Osteoblast (primary cell): ENCODE measurements around the gene RASGRP2. TPM values are rescaled to one million over a fixed set of nuclear protein-coding genes. Genes with fewer than 3 reads are reported as not detected.

Experiments used
- DNase-seq: peaks from one replicate; pipeline ENCODE4 v3.0.0; 2011; ENCODE audit warnings: low spot score, mixed read lengths; ENCODE audit not compliant: insufficient read length; ENCODE audit errors: missing footprints
- H2AFZ ChIP-seq: 2 replicates; pipeline ENCODE4 v1.6.0; 2011; ENCODE audit warnings: mild to moderate bottlenecking, low read length
- H3K27ac ChIP-seq: 2 replicates; pipeline ENCODE4 v1.5.1; 2011; ENCODE audit warnings: mild to moderate bottlenecking, low read depth, low read length, moderate library complexity
- H3K27me3 ChIP-seq: 2 replicates; pipeline ENCODE4 v1.6.0; 2012; ENCODE audit warnings: mild to moderate bottlenecking, control low read depth, inconsistent platforms, low read length, moderate library complexity; ENCODE audit not compliant: insufficient read depth
- H3K36me3 ChIP-seq: 2 replicates; pipeline ENCODE4 v1.5.1; 2011; ENCODE audit warnings: mild to moderate bottlenecking, low read length, control low read depth, moderate library complexity; ENCODE audit not compliant: insufficient read depth
- H3K4me1 ChIP-seq: 2 replicates; pipeline ENCODE4 v1.5.1; 2011; ENCODE audit warnings: mild to moderate bottlenecking, low read length, control low read depth, moderate library complexity; ENCODE audit not compliant: insufficient read depth
- H3K4me2 ChIP-seq: 2 replicates; pipeline ENCODE4 v1.6.0; 2011; ENCODE audit warnings: mild to moderate bottlenecking, low read length; ENCODE audit not compliant: insufficient read depth
- H3K4me3 ChIP-seq: fragments of 200-600 bp; sonication (generic); 3 replicates; pipeline ENCODE4 v1.5.1; 2012; ENCODE audit warnings: mild to moderate bottlenecking, low read length, inconsistent platforms; ENCODE audit not compliant: insufficient read depth
- H3K79me2 ChIP-seq: 2 replicates; pipeline ENCODE4 v1.6.0; 2012; ENCODE audit warnings: mild to moderate bottlenecking, low read length, control low read depth, inconsistent platforms; ENCODE audit not compliant: insufficient read depth
- H3K9me3 ChIP-seq: 2 replicates; pipeline ENCODE4 v1.5.1; 2011; ENCODE audit warnings: low read depth, low read length, control low read depth
- H4K20me1 ChIP-seq: 2 replicates; pipeline ENCODE4 v1.6.0; 2012; ENCODE audit warnings: mild to moderate bottlenecking, low read length, control low read depth; ENCODE audit not compliant: insufficient read depth
- CTCF ChIP-seq: IDR thresholded peaks from 2 replicates; pipeline ENCODE4 v1.5.1; 2011; ENCODE audit warnings: mild to moderate bottlenecking, low read depth, low read length, moderate library complexity; ENCODE audit errors: extremely low read depth
- total RNA-seq: library from RNA; depleted of rRNA; stranded (reverse); fragments of >200 nt; gene quantifications from 2 replicates; pipeline ENCODE4 v1.2.3, GENCODE V29; 2012

RASGRP2 gene
- total RNA-seq, 1 donor = not detected

- H3K4me2 ChIP-seq = no peak overlapping the region
- no peak overlapping the region for H3K4me3 ChIP-seq
- DNase-seq = no peak
- H3K27me3 ChIP-seq = peaks cover 45% of the 10 kb centered on the region
- peaks cover 5% of the 10 kb centered on the region for H3K4me1 ChIP-seq
- H2AFZ ChIP-seq = no peak overlapping the region
- no peaks in the 10 kb centered on the region for H4K20me1 ChIP-seq
- H3K9me3 ChIP-seq = no peaks in the 10 kb centered on the region
- no peak for TF ChIP-seq CTCF
- no peaks in the 10 kb centered on the region for H3K36me3 ChIP-seq
- H3K27ac ChIP-seq = no peak overlapping the region
- H3K79me2 ChIP-seq = no peaks in the 10 kb centered on the region
Measured at GRCh38 chr11:64690235-64690634, 53.7 kb downstream of the RASGRP2 start.

- peaks cover 32% of the 10 kb centered on the region for H3K27me3 ChIP-seq
- peak overlapping the region; percentile 96 for H3K4me2 ChIP-seq
- TF ChIP-seq CTCF = peak; percentile 94
- H4K20me1 ChIP-seq = no peaks in the 10 kb centered on the region
- no peaks in the 10 kb centered on the region for H3K9me3 ChIP-seq
- H3K79me2 ChIP-seq = no peaks in the 10 kb centered on the region
- peaks cover 5% of the 10 kb centered on the region for H3K4me1 ChIP-seq
- peak overlapping the region; percentile 98 for H2AFZ ChIP-seq
- peak overlapping the region; percentile 71 for H3K4me3 ChIP-seq
- H3K36me3 ChIP-seq = no peaks in the 10 kb centered on the region
- peak; percentile 94 for DNase-seq
- no peak overlapping the region for H3K27ac ChIP-seq
Measured at GRCh38 chr11:64688534-64688982, 55.4 kb downstream of the RASGRP2 start.

- DNase-seq = peak; percentile 34
Measured at GRCh38 chr11:64687643-64688533, 56.1 kb downstream of the RASGRP2 start.

More at GRCh38 chr11:64687643-64688533, 56.1 kb downstream of the RASGRP2 start:
- H3K27me3 ChIP-seq = peaks cover 28% of the 10 kb centered on the region
- peak overlapping the region; percentile 96 for H3K4me2 ChIP-seq
- peak overlapping the region; percentile 98 for H2AFZ ChIP-seq
- no peak for TF ChIP-seq CTCF
- H3K79me2 ChIP-seq = no peaks in the 10 kb centered on the region
- H4K20me1 ChIP-seq = no peaks in the 10 kb centered on the region
- no peaks in the 10 kb centered on the region for H3K9me3 ChIP-seq
- no peaks in the 10 kb centered on the region for H3K36me3 ChIP-seq
- H3K27ac ChIP-seq = no peak overlapping the region
- H3K4me3 ChIP-seq = no peak overlapping the region
- peaks cover 5% of the 10 kb centered on the region for H3K4me1 ChIP-seq
